Measurements from ENCODE around the gene LRRC74B. TPM values are rescaled to one million over a fixed set of nuclear protein-coding genes. Genes with fewer than 3 reads are reported as not detected.

Gene LRRC74B
- total and polyA plus RNA-seq, 4 donors: 0.97 to 9.0 (median 2.3) TPM

- ATAC-seq (ENCODE audit: insufficient read depth, low FRiP score) (no peak), DNase-seq (no peak)
- H3K9me3 ChIP-seq (ENCODE audit: control insufficient read depth in 4 of 4, insufficient read depth in 3 of 4, low read length in 3 of 4): peaks cover 0 to 2% (median 0%) of the 10 kb centered on the region in 4 donors
- no peak for TF ChIP-seq CTCF (IDR thresholded peaks at IDR 0.05; ENCODE audit: control extremely low read depth, extremely low read depth)
- H3K9ac ChIP-seq (ENCODE audit: insufficient read depth in 1 of 2, low read length in 2 of 2): no peak overlapping the region
- H3K27ac ChIP-seq (ENCODE audit: low read depth in 1 of 2, low read length in 1 of 2): no peak overlapping the region
- H3K27me3 ChIP-seq (ENCODE audit: control insufficient read depth in 3 of 3, insufficient read depth in 3 of 3, low read length in 2 of 3): no peaks in the 10 kb centered on the region
- peaks cover 0 to 2% (median 0%) of the 10 kb centered on the region in 5 donors for H3K4me1 ChIP-seq (ENCODE audit: control insufficient read depth in 5 of 5, insufficient read depth in 5 of 5, low read length in 5 of 5)
- no peaks in the 10 kb centered on the region for H3K36me3 ChIP-seq (ENCODE audit: control insufficient read depth in 4 of 4, insufficient read depth in 4 of 4, low read length in 4 of 4)
- H3K4me3 ChIP-seq: no peak overlapping the region
Observed at GRCh38 chr22:21099578-21099977, 53.8 kb downstream of the LRRC74B start.

- H3K9me3 ChIP-seq (ENCODE audit: control insufficient read depth in 4 of 4, insufficient read depth in 3 of 4, low read length in 3 of 4): peaks cover 0 to 2% (median 0%) of the 10 kb centered on the region in 4 donors
- no peak for ATAC-seq (ENCODE audit: insufficient read depth, low FRiP score)
- no peak overlapping the region for H3K9ac ChIP-seq (ENCODE audit: insufficient read depth in 1 of 2, low read length in 2 of 2)
- no peaks in the 10 kb centered on the region for H3K36me3 ChIP-seq (ENCODE audit: control insufficient read depth in 4 of 4, insufficient read depth in 4 of 4, low read length in 4 of 4)
- 68 to 76% methylated on average over 7 of the region's 7 CpGs for WGBS, 2 donors
- peaks cover 0 to 2% (median 0%) of the 10 kb centered on the region in 5 donors for H3K4me1 ChIP-seq (ENCODE audit: control insufficient read depth in 5 of 5, insufficient read depth in 5 of 5, low read length in 5 of 5)
- H3K27me3 ChIP-seq (ENCODE audit: control insufficient read depth in 3 of 3, insufficient read depth in 3 of 3, low read length in 2 of 3): no peaks in the 10 kb centered on the region
- TF ChIP-seq CTCF (IDR thresholded peaks at IDR 0.05; ENCODE audit: control extremely low read depth, extremely low read depth): no peak
- DNase-seq: no peak
- H3K4me3 ChIP-seq: no peak overlapping the region
- H3K27ac ChIP-seq (ENCODE audit: low read depth in 1 of 2, low read length in 1 of 2): no peak overlapping the region
Observed at GRCh38 chr22:21100149-21101032, 54.6 kb downstream of the LRRC74B start.

GRCh38 chr22:21101877-21102638 is 56.3 kb downstream of the LRRC74B start:
- peaks cover 0 to 2% (median 0%) of the 10 kb centered on the region in 4 donors for H3K9me3 ChIP-seq (ENCODE audit: control insufficient read depth in 4 of 4, insufficient read depth in 3 of 4, low read length in 3 of 4)
- H3K4me3 ChIP-seq: no peak overlapping the region
- no peak overlapping the region for H3K27ac ChIP-seq (ENCODE audit: low read depth in 1 of 2, low read length in 1 of 2)
- DNase-seq (no peak), ATAC-seq (ENCODE audit: insufficient read depth, low FRiP score) (no peak)
- H3K36me3 ChIP-seq (ENCODE audit: control insufficient read depth in 4 of 4, insufficient read depth in 4 of 4, low read length in 4 of 4): no peaks in the 10 kb centered on the region
- no peaks in the 10 kb centered on the region for H3K27me3 ChIP-seq (ENCODE audit: control insufficient read depth in 3 of 3, insufficient read depth in 3 of 3, low read length in 2 of 3)
- peaks cover 0 to 2% (median 0%) of the 10 kb centered on the region in 5 donors for H3K4me1 ChIP-seq (ENCODE audit: control insufficient read depth in 5 of 5, insufficient read depth in 5 of 5, low read length in 5 of 5)
- H3K9ac ChIP-seq (ENCODE audit: insufficient read depth in 1 of 2, low read length in 2 of 2): no peak overlapping the region
- 75 to 82% methylated on average over 6 of the region's 6 CpGs for WGBS, 2 donors
- no peak for TF ChIP-seq CTCF (IDR thresholded peaks at IDR 0.05; ENCODE audit: control extremely low read depth, extremely low read depth)
